Mesothelial cell of epicardium (in vitro differentiated cells): Measurements from ENCODE around the gene AFAP1. TPM values are rescaled to one million over a fixed set of nuclear protein-coding genes. Genes with fewer than 3 reads are reported as not detected.
A peak's percentile ranks its signal among the peaks of the same experiment; 100 is the strongest.

Source experiments
- DNase-seq, 2 experiments: peaks; one replicate each; pipeline ENCODE4 v3.0.0; 2021; ENCODE audit warnings: low spot score in 2 of 2; ENCODE audit not compliant: unreplicated experiment in 2 of 2
- H3K27ac Mint-ChIP-seq: 2 replicates; pipeline ENCODE4 v1.8.0; 2021; ENCODE audit warnings: mixed read lengths
- H3K27me3 Mint-ChIP-seq: 2 replicates; pipeline ENCODE4 v1.8.0; 2021; ENCODE audit warnings: low read depth, mixed read lengths
- H3K36me3 Mint-ChIP-seq: 2 replicates; pipeline ENCODE4 v1.8.0; 2021; ENCODE audit warnings: mixed read lengths
- H3K4me1 Mint-ChIP-seq: 2 replicates; pipeline ENCODE4 v1.8.0; 2021; ENCODE audit warnings: mixed read lengths
- H3K4me3 Mint-ChIP-seq: 2 replicates; pipeline ENCODE4 v1.8.0; 2021; ENCODE audit warnings: mild to moderate bottlenecking, moderate library complexity, mixed read lengths
- H3K9me3 Mint-ChIP-seq: 2 replicates; pipeline ENCODE4 v1.8.0; 2021; ENCODE audit warnings: mixed read lengths
- total RNA-seq: library from RNA; stranded (reverse); gene quantifications from 3 replicates; pipeline ENCODE4 v1.2.1, GENCODE V29; 2021
- TF ChIP-seq, protein P1 (sequence below): fragments of 200-600 bp; sonication (generic); IDR thresholded peaks from one replicate; pipeline ENCODE4 v1.5.0; 2021; ENCODE audit warnings: antibody characterized with exemption; ENCODE audit not compliant: unreplicated experiment

AFAP1 gene
- total RNA-seq, 1 donor from 2014 or later: 82.4 TPM

DNA sequence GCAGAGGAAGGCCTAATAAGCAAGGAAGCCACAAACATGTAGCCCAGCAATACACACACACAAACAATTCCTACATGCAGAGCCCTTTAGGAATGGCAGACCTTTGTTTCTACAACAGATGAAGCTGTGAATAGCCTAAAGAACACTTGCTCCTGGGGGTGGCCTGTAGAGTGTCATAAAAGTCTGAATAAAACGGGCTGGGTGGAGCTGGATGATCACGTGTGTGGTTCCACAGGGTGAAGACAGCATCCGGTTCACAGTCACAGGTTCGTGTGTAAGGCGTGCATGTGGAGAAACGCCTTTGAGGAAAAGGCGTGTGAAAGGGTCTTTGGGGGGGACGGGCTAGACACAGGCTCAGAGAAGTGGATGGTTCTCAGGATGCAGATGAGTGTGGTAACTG is 156.1 kb downstream of the AFAP1 start:
- TF ChIP-seq, protein P1, sequence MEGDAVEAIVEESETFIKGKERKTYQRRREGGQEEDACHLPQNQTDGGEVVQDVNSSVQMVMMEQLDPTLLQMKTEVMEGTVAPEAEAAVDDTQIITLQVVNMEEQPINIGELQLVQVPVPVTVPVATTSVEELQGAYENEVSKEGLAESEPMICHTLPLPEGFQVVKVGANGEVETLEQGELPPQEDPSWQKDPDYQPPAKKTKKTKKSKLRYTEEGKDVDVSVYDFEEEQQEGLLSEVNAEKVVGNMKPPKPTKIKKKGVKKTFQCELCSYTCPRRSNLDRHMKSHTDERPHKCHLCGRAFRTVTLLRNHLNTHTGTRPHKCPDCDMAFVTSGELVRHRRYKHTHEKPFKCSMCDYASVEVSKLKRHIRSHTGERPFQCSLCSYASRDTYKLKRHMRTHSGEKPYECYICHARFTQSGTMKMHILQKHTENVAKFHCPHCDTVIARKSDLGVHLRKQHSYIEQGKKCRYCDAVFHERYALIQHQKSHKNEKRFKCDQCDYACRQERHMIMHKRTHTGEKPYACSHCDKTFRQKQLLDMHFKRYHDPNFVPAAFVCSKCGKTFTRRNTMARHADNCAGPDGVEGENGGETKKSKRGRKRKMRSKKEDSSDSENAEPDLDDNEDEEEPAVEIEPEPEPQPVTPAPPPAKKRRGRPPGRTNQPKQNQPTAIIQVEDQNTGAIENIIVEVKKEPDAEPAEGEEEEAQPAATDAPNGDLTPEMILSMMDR: no peak
- DNase-seq: no peak
- Mint-ChIP-seq H3K4me1 (peaks cover 25% of the 10 kb centered on the region), H3K9me3 (no peaks in the 10 kb centered on the region), H3K4me3 (no peak overlapping the region), H3K27me3 (no peaks in the 10 kb centered on the region), H3K36me3 (peaks cover 47% of the 10 kb centered on the region), H3K27ac (no peak overlapping the region)

DNA sequence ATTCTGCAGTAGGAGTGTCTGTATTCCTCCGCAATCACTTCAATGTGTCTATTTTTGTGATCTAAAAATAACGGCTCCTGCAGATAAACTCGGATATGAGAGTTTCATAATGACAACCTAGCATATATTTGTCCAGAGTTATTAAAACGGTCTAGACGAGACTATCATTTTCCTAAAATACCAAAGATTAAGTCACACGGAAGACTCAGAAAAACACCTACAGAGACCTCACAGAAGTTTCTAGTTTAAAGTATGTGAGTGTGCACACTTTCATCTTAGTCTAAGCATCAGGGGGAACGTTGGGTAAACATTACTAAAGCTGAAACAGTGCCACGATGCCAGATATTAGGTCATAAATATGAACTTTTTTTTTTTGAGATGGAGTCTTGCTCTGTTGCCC is 156.9 kb downstream of the AFAP1 start:
- Mint-ChIP-seq H3K4me3 (no peak overlapping the region), H3K27me3 (no peaks in the 10 kb centered on the region), H3K9me3 (no peaks in the 10 kb centered on the region), H3K27ac (peak overlapping the region; percentile 61), H3K4me1 (peaks cover 25% of the 10 kb centered on the region), H3K36me3 (peaks cover 54% of the 10 kb centered on the region)
- no peak for DNase-seq
- TF ChIP-seq, protein P1: no peak

DNA sequence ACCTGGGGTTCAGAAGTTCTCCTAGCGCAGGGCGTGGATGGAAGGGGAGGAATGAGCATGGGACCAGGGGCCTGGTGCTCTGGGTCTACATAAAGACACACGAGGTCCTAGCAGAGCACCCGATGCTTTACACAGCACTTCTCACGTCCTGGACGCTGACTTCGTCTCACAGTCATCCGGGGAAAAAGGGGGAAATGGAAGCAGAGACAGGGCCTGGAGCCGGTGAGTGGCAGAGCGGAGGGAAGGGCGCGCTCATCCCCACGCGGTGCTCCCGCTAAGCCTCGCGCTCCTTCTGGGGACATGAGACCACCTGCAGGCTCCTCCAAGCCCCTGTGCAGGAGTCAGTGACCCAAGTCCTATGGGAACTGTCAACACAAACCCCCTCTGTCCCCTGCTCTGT is 157.7 kb downstream of the AFAP1 start:
- no peak for DNase-seq
- Mint-ChIP-seq H3K4me1 (peaks cover 25% of the 10 kb centered on the region), H3K36me3 (peaks cover 58% of the 10 kb centered on the region), H3K9me3 (no peaks in the 10 kb centered on the region), H3K27me3 (no peaks in the 10 kb centered on the region), H3K4me3 (no peak overlapping the region), H3K27ac (peak overlapping the region; percentile 72)
- TF ChIP-seq, protein P1: no peak

DNA sequence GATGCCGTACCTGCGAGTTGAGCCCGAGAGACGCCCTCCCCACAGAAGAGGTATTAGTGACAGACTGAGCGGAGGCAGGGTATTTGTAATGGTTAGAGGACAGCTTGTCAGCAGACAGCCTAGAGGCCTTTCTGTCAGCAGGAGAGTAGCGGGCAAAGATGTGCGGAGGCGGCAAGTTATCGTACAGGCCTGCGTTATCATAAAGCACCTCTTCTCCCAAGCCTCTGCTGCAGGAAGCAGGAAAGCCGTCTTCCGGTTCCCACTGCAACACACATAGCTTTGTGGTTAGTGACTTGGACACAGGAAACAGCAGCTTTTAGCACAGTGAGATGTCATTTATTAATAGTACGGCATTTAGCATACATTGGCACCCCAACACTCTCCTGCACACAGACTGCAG is 158.3 kb downstream of the AFAP1 start:
- Mint-ChIP-seq H3K4me1 (peaks cover 25% of the 10 kb centered on the region), H3K27me3 (no peaks in the 10 kb centered on the region), H3K9me3 (no peaks in the 10 kb centered on the region), H3K4me3 (no peak overlapping the region), H3K27ac (peak overlapping the region; percentile 86), H3K36me3 (peaks cover 64% of the 10 kb centered on the region)
- no peak for DNase-seq
- TF ChIP-seq, protein P1: no peak

DNA sequence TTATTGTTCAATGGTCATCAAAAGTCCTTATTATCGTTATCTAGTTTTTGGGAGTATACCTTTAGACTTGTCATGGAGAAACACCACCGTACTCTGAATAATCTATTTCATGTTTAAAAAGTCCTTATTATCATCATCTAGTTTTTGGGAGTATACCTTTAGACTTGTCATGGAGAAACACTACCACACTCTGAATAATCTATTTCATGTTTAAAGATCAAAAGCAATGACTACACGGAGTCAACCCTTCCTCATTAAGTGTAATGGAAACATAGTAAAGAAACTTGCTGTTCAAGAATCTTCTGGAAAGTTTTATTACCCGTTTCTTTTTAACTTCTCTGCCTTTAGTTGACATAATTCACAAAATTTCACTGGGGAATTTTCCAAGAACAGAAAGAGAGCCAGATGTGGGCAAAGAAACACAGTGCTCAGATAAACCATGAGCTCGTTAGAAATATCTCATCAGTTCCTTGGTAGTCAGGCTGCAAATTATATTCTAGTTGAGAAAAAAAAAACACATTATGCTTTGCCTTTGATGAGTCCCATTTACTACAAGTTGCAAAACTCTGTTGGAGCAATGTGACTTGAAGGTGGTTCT is 158.8 kb downstream of the AFAP1 start:
- H3K36me3 Mint-ChIP-seq: peaks cover 61% of the 10 kb centered on the region
- H3K4me3 Mint-ChIP-seq: no peak overlapping the region
- H3K27me3 Mint-ChIP-seq: no peaks in the 10 kb centered on the region
- TF ChIP-seq, protein P1: no peak
- H3K4me1 Mint-ChIP-seq: peaks cover 25% of the 10 kb centered on the region
- DNase-seq: no peak
- H3K9me3 Mint-ChIP-seq: no peaks in the 10 kb centered on the region
- peak overlapping the region; percentile 86 for H3K27ac Mint-ChIP-seq

DNA sequence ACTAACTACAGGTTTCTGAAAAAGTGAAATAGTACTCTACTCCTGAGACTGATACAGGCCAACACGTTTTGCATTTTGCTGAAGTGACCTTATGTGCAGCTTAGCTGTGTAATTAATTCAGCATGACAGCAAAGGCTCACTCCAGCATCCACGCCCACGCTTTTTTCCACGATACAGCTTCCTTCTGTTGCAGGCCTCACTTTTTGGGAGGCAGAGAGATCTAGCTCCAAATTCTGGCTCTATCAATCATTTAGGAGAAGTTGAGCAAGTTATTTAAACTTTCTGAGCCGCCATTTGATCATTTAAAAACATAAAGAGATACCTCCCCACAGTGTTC is 160.3 kb downstream of the AFAP1 start:
- no peak for DNase-seq
- Mint-ChIP-seq H3K9me3 (no peaks in the 10 kb centered on the region), H3K4me1 (peaks cover 25% of the 10 kb centered on the region), H3K36me3 (peaks cover 55% of the 10 kb centered on the region), H3K27me3 (no peaks in the 10 kb centered on the region), H3K27ac (no peak overlapping the region), H3K4me3 (no peak overlapping the region)
- TF ChIP-seq, protein P1: no peak
